ENCODE data around the gene LRIG2. TPM values are rescaled to one million over a fixed set of nuclear protein-coding genes. Genes with fewer than 3 reads are reported as not detected.
"Not testable (repeated sequence)": the region's sequence is repeated elsewhere in the genome, so short reads cannot be mapped to it uniquely, and the experiment has no call there.

Gene LRIG2
- total RNA-seq, 2 donors from 2014 or later: 12.1 to 13.8 TPM

DNA sequence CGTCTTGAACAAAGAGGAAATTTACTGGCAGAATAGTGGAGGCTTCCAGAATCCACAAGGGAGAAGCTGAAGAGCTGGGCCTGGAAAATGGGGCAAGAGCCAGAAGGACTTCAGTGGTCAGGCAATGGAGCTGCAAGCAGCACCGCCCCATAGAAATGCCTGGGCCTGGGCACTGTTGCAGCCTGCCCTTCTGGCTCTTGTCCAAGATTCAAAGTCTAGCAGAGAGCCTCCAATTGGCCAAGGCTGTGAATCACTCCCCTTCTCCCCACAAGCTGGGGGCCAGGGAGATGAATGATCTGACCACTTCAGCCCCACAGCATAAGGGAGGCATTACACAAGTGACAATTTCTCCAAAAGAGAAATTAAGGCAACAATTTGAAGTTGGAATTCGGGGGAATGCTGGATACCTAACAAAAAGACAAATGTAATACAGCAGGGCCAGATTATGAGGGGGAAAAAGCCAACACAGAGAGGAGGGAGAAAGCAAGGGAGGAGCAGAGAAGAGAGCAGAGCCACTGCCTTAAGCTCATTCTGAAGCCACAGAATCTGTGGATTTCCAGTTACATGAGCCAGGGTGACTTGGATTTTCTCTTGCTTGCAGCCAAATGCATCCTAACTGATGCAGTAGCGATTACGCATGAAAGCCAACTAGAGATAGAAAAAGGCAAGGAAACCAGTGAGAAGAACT, 80.3 kb downstream of the LRIG2 start:
- Histone ChIP-seq H3K9me3 (no peaks in the 10 kb centered on the region), H3K27me3 (no peaks in the 10 kb centered on the region), H3K27ac (no peak overlapping the region), H3K4me1 (no peaks in the 10 kb centered on the region), H3K4me3 (no peak overlapping the region), H3K36me3 (no peaks in the 10 kb centered on the region), H3K9ac (ENCODE audit: low read depth in 2 of 2, low read length in 2 of 2) (no peak overlapping the region)
- TF ChIP-seq CTCF (IDR thresholded peaks at IDR 0.05): no peak
- intact Hi-C loops (cut with DNase I): no loop called here
- peak; percentile 51 for DNase-seq

- DNase-seq: no peak
- no peak for TF ChIP-seq CTCF (IDR thresholded peaks at IDR 0.05)
- intact Hi-C loops (cut with DNase I): no loop called here
- Histone ChIP-seq H3K36me3 (no peaks in the 10 kb centered on the region), H3K27me3 (no peaks in the 10 kb centered on the region), H3K9me3 (no peaks in the 10 kb centered on the region), H3K27ac (no peak overlapping the region), H3K9ac (ENCODE audit: low read depth in 2 of 2, low read length in 2 of 2) (no peak overlapping the region), H3K4me3 (no peak overlapping the region), H3K4me1 (no peaks in the 10 kb centered on the region)
Measured at GRCh38 chr1:113156368-113156767, 83.4 kb downstream of the LRIG2 start.

GRCh38 chr1:113158743-113159142, 85.7 kb downstream of the LRIG2 start:
- H3K4me1 ChIP-seq; intact Hi-C loops (cut with DNase I): not testable (repeated sequence)

DNA sequence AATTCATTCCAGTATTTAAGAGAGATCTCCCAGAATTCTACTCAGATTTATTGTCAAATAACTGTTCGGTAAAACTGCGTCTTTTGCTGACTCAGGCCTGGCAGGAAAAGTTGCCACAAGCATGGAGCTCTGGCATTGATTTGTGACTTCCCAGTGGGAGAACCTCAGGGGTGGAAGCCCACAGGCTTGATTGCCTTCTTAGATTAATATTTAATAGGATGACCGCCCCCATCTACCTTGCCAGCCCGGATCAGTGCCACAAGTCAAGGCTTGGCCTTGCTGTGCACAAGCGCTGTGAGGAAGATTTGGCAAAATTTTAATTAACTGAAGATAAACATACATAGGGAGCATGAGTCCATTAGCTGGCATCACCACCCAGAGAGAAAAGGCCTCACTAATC, 93.5 kb downstream of the LRIG2 start:
- no peak for DNase-seq
- intact Hi-C loops (cut with DNase I): no loop called here
- H3K9me3 ChIP-seq: no peaks in the 10 kb centered on the region
- H3K4me1 ChIP-seq: no peaks in the 10 kb centered on the region
- H3K9ac ChIP-seq (ENCODE audit: low read depth in 2 of 2, low read length in 2 of 2): no peak overlapping the region
- no peak for TF ChIP-seq CTCF (IDR thresholded peaks at IDR 0.05)
- no peak overlapping the region for H3K4me3 ChIP-seq
- no peaks in the 10 kb centered on the region for H3K27me3 ChIP-seq
- no peaks in the 10 kb centered on the region for H3K36me3 ChIP-seq
- no peak overlapping the region for H3K27ac ChIP-seq

More at GRCh38 chr1:113158743-113159142, 85.7 kb downstream of the LRIG2 start:
- not testable (repeated sequence) for H3K36me3 ChIP-seq; H3K27ac ChIP-seq; H3K27me3 ChIP-seq; DNase-seq; H3K9ac ChIP-seq (ENCODE audit: low read depth in 2 of 2, low read length in 2 of 2); H3K9me3 ChIP-seq; H3K4me3 ChIP-seq

GRCh38 chr1:113168946-113169345, 95.9 kb downstream of the LRIG2 start:
- DNase-seq: no peak
- Histone ChIP-seq H3K9ac (ENCODE audit: low read depth in 2 of 2, low read length in 2 of 2) (no peak overlapping the region), H3K27me3 (no peaks in the 10 kb centered on the region), H3K36me3 (no peaks in the 10 kb centered on the region), H3K9me3 (no peaks in the 10 kb centered on the region), H3K27ac (no peak overlapping the region), H3K4me3 (no peak overlapping the region), H3K4me1 (no peaks in the 10 kb centered on the region)
- TF ChIP-seq CTCF (IDR thresholded peaks at IDR 0.05): no peak
- intact Hi-C loops (cut with DNase I): no loop called here

DNA sequence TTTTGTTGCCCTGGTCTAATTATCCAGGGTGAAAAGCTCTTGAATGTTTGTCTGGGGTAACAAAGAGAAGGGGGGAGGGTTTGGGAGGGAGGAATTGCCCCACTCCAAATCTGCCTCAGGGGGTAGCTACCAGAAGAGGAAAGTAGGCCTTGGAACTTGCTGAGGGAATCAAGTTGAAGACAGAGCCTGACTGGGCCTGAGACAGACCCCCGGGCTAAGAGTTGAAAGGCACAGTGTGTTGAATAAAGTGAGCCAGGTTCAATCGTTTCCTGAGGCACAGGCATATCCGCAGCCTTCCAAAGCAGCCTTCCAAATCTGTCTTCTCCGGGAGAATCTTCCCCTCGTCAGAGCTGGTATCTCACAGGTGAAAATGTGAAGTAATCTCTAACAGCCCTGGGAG, 96.6 kb downstream of the LRIG2 start:
- no peaks in the 10 kb centered on the region for H3K36me3 ChIP-seq
- no peak overlapping the region for H3K9ac ChIP-seq (ENCODE audit: low read depth in 2 of 2, low read length in 2 of 2)
- no peak overlapping the region for H3K27ac ChIP-seq
- no peaks in the 10 kb centered on the region for H3K27me3 ChIP-seq
- H3K4me1 ChIP-seq: no peaks in the 10 kb centered on the region
- TF ChIP-seq CTCF (IDR thresholded peaks at IDR 0.05): no peak
- intact Hi-C loops (cut with DNase I): no loop called here
- DNase-seq: no peak
- H3K9me3 ChIP-seq: no peaks in the 10 kb centered on the region
- no peak overlapping the region for H3K4me3 ChIP-seq

All from colonic mucosa (tissue), 4 donors.